HepG2 (cell line): Measurements from ENCODE around the gene MEF2D. TPM values are rescaled to one million over a fixed set of nuclear protein-coding genes. Genes with fewer than 3 reads are reported as not detected.

ENCODE experiments used
- DR1 ChIP-seq: sonication (generic); formaldehyde crosslinking; IDR thresholded peaks from 2 replicates; pipeline ENCODE4 v1.8.0; 2021; ENCODE audit warnings: mild to moderate bottlenecking, missing genetic modification reagents, inconsistent platforms
- FOSL2 ChIP-seq: sonication (generic); formaldehyde crosslinking; IDR thresholded peaks from 2 replicates; pipeline ENCODE4 v1.4.0; 2020; ENCODE audit warnings: missing genetic modification reagents
- FOXP4 ChIP-seq: sonication (generic); formaldehyde crosslinking; IDR thresholded peaks from 2 replicates; pipeline ENCODE4 v1.4.0; 2020; ENCODE audit warnings: missing genetic modification reagents
- HDAC2 ChIP-seq: sonication (generic); formaldehyde crosslinking; IDR thresholded peaks from 2 replicates; pipeline ENCODE4 v1.4.0; 2020; ENCODE audit warnings: missing genetic modification reagents
- LCORL ChIP-seq, 2 experiments: fragments of 450-650 bp in 1 of 2; sonication (generic) in 1 of 2; formaldehyde crosslinking in 1 of 2; IDR thresholded peaks; 2 replicates each; pipeline versions ENCODE4 v1.5.0 to v1.6.1; 2017 to 2020; ENCODE audit warnings: antibody characterized with exemption in 1 of 2, missing genetic modification reagents in 1 of 2
- MAFK ChIP-seq, 2 experiments: IDR thresholded peaks in 1 of 2; conservative IDR thresholded peaks in 1 of 2; 2 replicates each; pipeline ENCODE4 v1.6.1; 2011; ENCODE audit warnings: improper control_type of control experiment in 2 of 2, low read length in 2 of 2
- MTA1 ChIP-seq: sonication (generic); formaldehyde crosslinking; IDR thresholded peaks from 2 replicates; pipeline ENCODE4 v1.4.0; 2020; ENCODE audit warnings: missing genetic modification reagents, mild to moderate bottlenecking, borderline replicate concordance
- MTERF4 ChIP-seq: sonication (generic); formaldehyde crosslinking; IDR thresholded peaks from 2 replicates; pipeline ENCODE4 v1.8.0; 2023; ENCODE audit warnings: mild to moderate bottlenecking, missing genetic modification reagents
- NR2F6 ChIP-seq, 2 experiments: IDR thresholded peaks; 2 replicates each; pipeline ENCODE4 v1.6.1; 2016; ENCODE audit warnings: antibody characterized with exemption in 1 of 2, mild to moderate bottlenecking in 1 of 2
- NRL ChIP-seq: sonication (generic); formaldehyde crosslinking; IDR thresholded peaks from 2 replicates; pipeline ENCODE4 v1.5.0; 2020; ENCODE audit warnings: missing genetic modification reagents, mild to moderate bottlenecking, moderate library complexity, borderline replicate concordance
- RARA ChIP-seq: IDR thresholded peaks from 2 replicates; pipeline ENCODE4 v1.6.1; 2016; ENCODE audit warnings: missing genetic modification reagents, missing compliant biosample characterization
- REST ChIP-seq, 2 experiments: IDR thresholded peaks; 2 replicates each; pipeline ENCODE4 v1.6.1; 2011 to 2012; ENCODE audit warnings: low read length in 2 of 2, borderline replicate concordance in 1 of 2, low read depth in 1 of 2, mild to moderate bottlenecking in 1 of 2, moderate library complexity in 1 of 2
- ZFP91 ChIP-seq: sonication (generic); formaldehyde crosslinking; IDR thresholded peaks from 2 replicates; pipeline ENCODE4 v1.9.0; 2022; ENCODE audit warnings: missing genetic modification reagents, mild to moderate bottlenecking, borderline replicate concordance
- ZNF557 ChIP-seq: sonication (generic); formaldehyde crosslinking; IDR thresholded peaks from 2 replicates; pipeline ENCODE4 v1.4.0; 2020; ENCODE audit warnings: missing genetic modification reagents
- ZNF737 ChIP-seq: sonication (generic); formaldehyde crosslinking; IDR thresholded peaks from 2 replicates; pipeline ENCODE4 v1.5.0; 2020; ENCODE audit warnings: missing genetic modification reagents, mild to moderate bottlenecking, borderline replicate concordance
- ZNF781 ChIP-seq: sonication (generic); formaldehyde crosslinking; IDR thresholded peaks from 2 replicates; pipeline ENCODE4 v1.5.1; 2020; ENCODE audit warnings: borderline replicate concordance, mild to moderate bottlenecking, missing genetic modification reagents; ENCODE audit errors: not compliant biosample characterization
- polyA plus RNA-seq, 8 experiments: library from polyadenylated mRNA; depleted of rRNA in 3 of 8; stranded (reverse) in 7 of 8; unstranded in 1 of 8; fragments of >200 nt; fragmentation: Illumina TruSeq in 4 of 8; extraction: Trizol in 4 of 8; gene quantifications; 2 replicates each; pipeline versions ENCODE4 v1.2.1 to v1.2.3, GENCODE V29; 2011 to 2016; ENCODE audit warnings: low read depth in 4 of 8, missing spikeins in 1 of 8, mixed read lengths in 1 of 8; ENCODE audit not compliant: insufficient read depth in 1 of 8
- total RNA-seq, 5 experiments: library from RNA; depleted of rRNA; stranded (reverse); fragments of >200 nt; fragmentation: Illumina TruSeq; extraction: Trizol; gene quantifications; 2 replicates each; pipeline ENCODE4 v1.2.3, GENCODE V29; 2016; ENCODE audit warnings: low read depth in 1 of 5

Gene MEF2D
- total and polyA plus RNA-seq, 2 of the 13 experiments (the other 11 are each of a cell fraction or from before 2014, with no cell fraction given): 1.6 to 3.9 TPM

GRCh38 chr1:156498432-156499193 lies 2.0 kb downstream of the MEF2D start (continued):
- 0 out of 2 replicates have a peak, but pooled peaks have one; percentile 6 for TF ChIP-seq RARA (CRISPR knock-in tag)
- TF ChIP-seq ZNF737 (CRISPR knock-in tag): no peak
- peak in 1 of 2 experiments; percentile 53; a peak in 2 of 4 replicates for TF ChIP-seq REST (IDR thresholded peaks at IDR 0.05; ENCODE audit: borderline replicate concordance in 1 of 2, low read depth in 1 of 2, low read length in 2 of 2)
- TF ChIP-seq HDAC2 (CRISPR knock-in tag): peak; percentile 31; the same call in 1 of the 2 replicates
- no peak for TF ChIP-seq MAFK (conservative IDR thresholded peaks at IDR 0.05 in 1 of 2, IDR thresholded peaks at IDR 0.05 in 1 of 2; ENCODE audit: low read length in 2 of 2)
- peak; percentile 46; the same call in 1 of the 2 replicates for TF ChIP-seq ZFP91
- TF ChIP-seq ZNF781 (CRISPR knock-in tag): peak; percentile 19
- TF ChIP-seq DR1 (CRISPR knock-in tag): no peak
- TF ChIP-seq MTERF4 (CRISPR knock-in tag): no peak
- TF ChIP-seq NR2F6 (IDR thresholded peaks at IDR 0.05): no peak
- TF ChIP-seq NR2F6 (CRISPR knock-in tag; IDR thresholded peaks at IDR 0.05): 0 out of 2 replicates have a peak, but pooled peaks have one; percentile 17
- no peak for TF ChIP-seq ZNF557 (CRISPR knock-in tag)
- TF ChIP-seq MTA1: peak; percentile 29; the same call in 1 of the 2 replicates
- no peak for TF ChIP-seq LCORL (IDR thresholded peaks at IDR 0.05)
- TF ChIP-seq LCORL (CRISPR knock-in tag; IDR thresholded peaks at IDR 0.05): peak; percentile 51; the same call in 1 of the 2 replicates
- TF ChIP-seq FOXP4 (CRISPR knock-in tag): no peak
- TF ChIP-seq NRL (CRISPR knock-in tag): peak; percentile 46; the same call in 1 of the 2 replicates
- no peak for TF ChIP-seq FOSL2 (CRISPR knock-in tag)
